PC-3 (cell line): Measurements from ENCODE around the gene SLC26A1. TPM values are rescaled to one million over a fixed set of nuclear protein-coding genes. Genes with fewer than 3 reads are reported as not detected.

Experiments used
- ATAC-seq: fragments of 200-7000 bp; cut with Tn5 transposase; 2 replicates; pipeline ENCODE4 v1.9.1; 2020; ENCODE audit warnings: mild to moderate bottlenecking, moderate library complexity
- BruUV-seq: library from RNA; stranded (reverse); fragments of 400-500 nt; replicated peaks from 2 replicates; lab custom pipeline; 2021; lab: Mats Ljungman, UMichigan
- CTCF ChIA-PET: fragments of 300-600 bp; sonication (Branson Sonifier 250); formaldehyde crosslinking; loops from one replicate; lab custom pipeline; 2022; ENCODE audit warnings: antibody characterized with exemption; lab: Charles Lee
- POLR2A ChIA-PET: fragments of 300-600 bp; sonication (Branson Sonifier 250); formaldehyde crosslinking; loops from one replicate; lab custom pipeline; 2022; ENCODE audit warnings: antibody characterized with exemption; ENCODE audit not compliant: unreplicated experiment; lab: Charles Lee
- DNase-seq: peaks from one replicate; pipeline ENCODE4 v3.0.0-alpha.2; 2015
- H2AFZ ChIP-seq: fragments of 300-600 bp; sonication (generic); 2 replicates; pipeline ENCODE4 v1.6.0; 2016; ENCODE audit warnings: antibody characterized with exemption, low read length
- H3F3A ChIP-seq: fragments of 300-600 bp; sonication (generic); one replicate; pipeline ENCODE4 v1.6.0; 2017; ENCODE audit warnings: antibody characterized with exemption, low read length, control low read depth, mild to moderate bottlenecking; ENCODE audit not compliant: unreplicated experiment
- H3K27ac ChIP-seq: fragments of 300-600 bp; sonication (generic); 2 replicates; pipeline ENCODE4 v1.5.1; 2016; ENCODE audit warnings: mild to moderate bottlenecking, low read length
- H3K27me3 ChIP-seq: fragments of 300-600 bp; sonication (generic); 2 replicates; pipeline ENCODE4 v1.6.1; 2016; ENCODE audit warnings: low read length, mixed read lengths
- H3K36me3 ChIP-seq: fragments of 300-600 bp; sonication (generic); 2 replicates; pipeline ENCODE4 v1.6.1; 2016; ENCODE audit warnings: low read depth, mixed run types, low read length, mixed read lengths
- H3K4me1 ChIP-seq: fragments of 300-600 bp; sonication (generic); 2 replicates; pipeline ENCODE4 v1.5.1; 2016; ENCODE audit warnings: low read length; ENCODE audit not compliant: insufficient read depth
- H3K4me2 ChIP-seq: fragments of 300-600 bp; sonication (generic); 2 replicates; pipeline ENCODE4 v1.6.0; 2016; ENCODE audit warnings: low read length
- H3K4me3 ChIP-seq: fragments of 300-600 bp; sonication (generic); 2 replicates; pipeline ENCODE4 v1.5.1; 2016; ENCODE audit warnings: mild to moderate bottlenecking, low read length, mixed read lengths
- H3K79me2 ChIP-seq: fragments of 300-600 bp; sonication (generic); 2 replicates; pipeline ENCODE4 v1.6.1; 2017; ENCODE audit warnings: low read length, mixed read lengths
- H3K9ac ChIP-seq: fragments of 300-600 bp; sonication (generic); 2 replicates; pipeline ENCODE4 v1.6.0; 2016; ENCODE audit warnings: mild to moderate bottlenecking, low read length
- H3K9me2 ChIP-seq: fragments of 300-600 bp; sonication (generic); replicated peaks from 2 replicates; pipeline ENCODE4 v1.6.1; 2016; ENCODE audit warnings: mixed run types, low read length, mixed read lengths
- H3K9me3 ChIP-seq: fragments of 300-600 bp; sonication (generic); 2 replicates; pipeline ENCODE4 v1.6.1; 2016; ENCODE audit warnings: low read length, mixed read lengths
- H4K20me1 ChIP-seq: fragments of 300-600 bp; sonication (generic); 2 replicates; pipeline ENCODE4 v1.6.1; 2016; ENCODE audit warnings: low read length, mixed read lengths
- EZH2 ChIP-seq: fragments of 300-600 bp; sonication (generic); IDR thresholded peaks from one replicate; pipeline ENCODE4 v1.6.1; 2017; ENCODE audit warnings: antibody characterized with exemption, mild to moderate bottlenecking, low read length; ENCODE audit not compliant: unreplicated experiment
- EZH2phosphoT487 ChIP-seq: fragments of 300-600 bp; sonication (generic); IDR thresholded peaks from 2 replicates; pipeline ENCODE4 v1.6.1; 2018; ENCODE audit warnings: mild to moderate bottlenecking, antibody characterized with exemption, low read length, borderline replicate concordance
- intact Hi-C: fragments of 100-400 bp; cut with micrococcal nuclease; formaldehyde crosslinking; loops from 2 replicates; pipeline ENCODE4 v1.9.0; 2023
- total RNA-seq: library from RNA; depleted of rRNA; stranded (reverse); fragments of >200 nt; gene quantifications from 2 replicates; pipeline ENCODE4 v1.2.3, GENCODE V29; 2014
- TF ChIP-seq, protein P1 (sequence below): fragments of 300-600 bp; sonication (generic); conservative IDR thresholded peaks from 2 replicates; pipeline ENCODE4 v1.5.1; 2017; ENCODE audit warnings: antibody characterized with exemption, low read depth, mild to moderate bottlenecking, low read length

The SLC26A1 gene
- total RNA-seq, 1 experiment from 2014 or later: not detected

DNA sequence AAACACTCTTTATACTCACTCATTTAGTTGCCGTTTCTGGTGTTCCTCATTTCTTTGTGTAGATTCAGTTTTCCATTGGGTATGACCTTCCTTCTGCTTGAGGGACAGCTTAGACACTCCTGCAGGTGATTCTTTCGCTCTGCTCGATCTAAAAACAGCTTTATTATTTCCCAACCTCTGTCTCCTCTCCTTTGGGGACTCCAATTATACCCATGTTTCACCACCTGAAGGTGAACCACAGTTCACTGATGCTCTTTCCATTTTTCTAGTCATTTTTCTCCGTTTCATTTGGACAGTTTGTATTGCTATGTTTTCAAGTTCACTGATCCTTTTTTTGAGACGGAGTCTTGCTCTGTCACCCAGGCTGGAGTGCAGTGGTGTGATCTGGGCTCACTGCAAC, 13.7 kb upstream of the SLC26A1 start:
- Histone ChIP-seq H3K79me2 (no peaks in the 10 kb centered on the region), H3K36me3 (no peaks in the 10 kb centered on the region), H3K9me2 (no peaks in the 10 kb centered on the region), H2AFZ (no peak overlapping the region), H4K20me1 (no peaks in the 10 kb centered on the region), H3K4me3 (no peak overlapping the region), H3F3A (no peaks in the 10 kb centered on the region), H3K27ac (no peak overlapping the region), H3K27me3 (peaks cover 10% of the 10 kb centered on the region; the same call in 1 of the 2 replicates), H3K4me2 (no peak overlapping the region), H3K4me1 (peaks cover 6% of the 10 kb centered on the region), H3K9ac (no peak overlapping the region), H3K9me3 (no peaks in the 10 kb centered on the region)
- ATAC-seq (no peak), DNase-seq (no peak)
- ChIA-PET POLR2A (no interaction called here), CTCF (no interaction called here)
- intact Hi-C loops: no loop called here
- TF ChIP-seq EZH2phosphoT487 (no peak), EZH2 (no peak)
- TF ChIP-seq, protein P1, sequence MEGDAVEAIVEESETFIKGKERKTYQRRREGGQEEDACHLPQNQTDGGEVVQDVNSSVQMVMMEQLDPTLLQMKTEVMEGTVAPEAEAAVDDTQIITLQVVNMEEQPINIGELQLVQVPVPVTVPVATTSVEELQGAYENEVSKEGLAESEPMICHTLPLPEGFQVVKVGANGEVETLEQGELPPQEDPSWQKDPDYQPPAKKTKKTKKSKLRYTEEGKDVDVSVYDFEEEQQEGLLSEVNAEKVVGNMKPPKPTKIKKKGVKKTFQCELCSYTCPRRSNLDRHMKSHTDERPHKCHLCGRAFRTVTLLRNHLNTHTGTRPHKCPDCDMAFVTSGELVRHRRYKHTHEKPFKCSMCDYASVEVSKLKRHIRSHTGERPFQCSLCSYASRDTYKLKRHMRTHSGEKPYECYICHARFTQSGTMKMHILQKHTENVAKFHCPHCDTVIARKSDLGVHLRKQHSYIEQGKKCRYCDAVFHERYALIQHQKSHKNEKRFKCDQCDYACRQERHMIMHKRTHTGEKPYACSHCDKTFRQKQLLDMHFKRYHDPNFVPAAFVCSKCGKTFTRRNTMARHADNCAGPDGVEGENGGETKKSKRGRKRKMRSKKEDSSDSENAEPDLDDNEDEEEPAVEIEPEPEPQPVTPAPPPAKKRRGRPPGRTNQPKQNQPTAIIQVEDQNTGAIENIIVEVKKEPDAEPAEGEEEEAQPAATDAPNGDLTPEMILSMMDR: no peak
- no TSS peak for BruUV-seq

DNA sequence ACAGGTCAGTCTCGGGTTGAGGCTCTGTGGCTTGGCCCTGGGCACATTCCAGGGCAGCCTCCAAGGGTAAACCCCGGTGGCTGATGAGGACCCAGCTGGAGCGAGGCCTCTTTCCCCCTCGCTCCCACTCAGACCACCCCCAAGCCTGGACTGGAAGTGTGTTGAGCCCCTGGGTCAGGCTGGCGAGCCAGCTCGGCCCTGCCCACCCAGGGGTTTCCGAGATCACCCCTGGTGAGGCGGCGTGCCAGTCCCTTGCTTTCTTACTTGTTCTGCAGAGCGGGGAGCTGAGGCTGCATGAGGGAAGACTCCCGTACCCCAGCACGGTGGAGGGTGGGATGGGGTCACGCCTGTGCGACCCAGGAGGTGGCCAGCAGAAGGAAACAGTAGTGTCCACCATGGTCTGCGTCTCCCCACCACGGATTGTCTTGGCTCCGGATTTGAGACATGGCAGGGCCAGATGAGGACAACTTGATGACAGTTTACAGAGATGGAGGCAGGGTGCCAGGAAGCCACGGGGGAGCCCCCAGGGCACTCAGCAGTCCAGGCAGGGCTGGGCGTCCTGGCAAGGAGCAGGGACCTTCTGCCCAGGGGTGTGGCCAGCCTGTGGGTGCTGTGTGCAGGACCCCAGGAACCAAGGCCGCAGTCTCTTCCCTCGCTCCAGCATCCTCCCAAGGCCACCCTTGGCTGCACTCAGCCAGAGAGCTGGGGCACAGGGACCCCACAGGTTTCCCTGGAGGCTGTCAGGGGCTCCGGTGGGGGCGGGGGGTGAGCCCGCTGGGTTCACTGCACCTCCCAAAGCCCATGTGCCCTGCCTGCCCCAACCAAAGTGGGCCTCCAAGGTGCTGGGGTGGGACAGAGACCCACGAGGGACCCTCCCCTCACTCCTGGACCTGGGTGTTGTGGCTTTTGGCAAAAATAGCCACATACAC, 11.6 kb upstream of the SLC26A1 start:
- Histone ChIP-seq H3K27me3 (peaks cover 10% of the 10 kb centered on the region; the same call in 1 of the 2 replicates), H2AFZ (no peak overlapping the region)

More for the DNA sequence above, 11.6 kb upstream of the SLC26A1 start:
- DNase-seq (no peak), ATAC-seq (no peak)
- Histone ChIP-seq H4K20me1 (no peaks in the 10 kb centered on the region), H3K9me2 (no peaks in the 10 kb centered on the region), H3K27ac (no peak overlapping the region), H3K4me2 (no peak overlapping the region), H3K4me1 (no peaks in the 10 kb centered on the region), H3K4me3 (no peak overlapping the region), H3F3A (no peaks in the 10 kb centered on the region), H3K36me3 (no peaks in the 10 kb centered on the region), H3K79me2 (no peaks in the 10 kb centered on the region), H3K9ac (no peak overlapping the region), H3K9me3 (no peaks in the 10 kb centered on the region)
- no TSS peak for BruUV-seq
- TF ChIP-seq, protein P1: no peak
- no peak for TF ChIP-seq EZH2
- no peak for TF ChIP-seq EZH2phosphoT487
- intact Hi-C loops: no loop called here
- CTCF ChIA-PET: no interaction called here
- POLR2A ChIA-PET: no interaction called here
